ENCODE data around the gene H2AZ2.

DNA sequence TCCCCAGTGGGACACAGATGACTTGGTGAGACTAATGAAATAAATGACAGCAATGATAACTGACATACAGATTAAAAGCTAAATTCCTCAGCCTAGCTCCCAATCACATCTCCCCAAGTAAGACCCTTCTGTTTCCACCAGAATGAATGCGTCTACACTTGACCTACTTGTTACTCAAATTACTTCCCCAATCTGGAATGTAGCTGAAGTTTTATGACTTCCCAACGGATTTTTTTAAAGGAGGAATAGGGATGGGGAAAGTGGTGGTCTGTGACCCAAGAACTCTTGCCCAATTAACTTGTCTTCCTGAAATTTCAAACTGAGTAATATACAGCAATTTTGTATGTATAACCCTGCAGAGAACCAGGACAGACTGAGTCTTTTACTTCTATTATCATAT, 9.1 kb downstream of the H2AZ2 start:
- no peak for TF ChIP-seq POLR2A (IDR thresholded peaks at IDR 0.05; ENCODE audit: low read depth, low read length)
- TF ChIP-seq, protein P1, sequence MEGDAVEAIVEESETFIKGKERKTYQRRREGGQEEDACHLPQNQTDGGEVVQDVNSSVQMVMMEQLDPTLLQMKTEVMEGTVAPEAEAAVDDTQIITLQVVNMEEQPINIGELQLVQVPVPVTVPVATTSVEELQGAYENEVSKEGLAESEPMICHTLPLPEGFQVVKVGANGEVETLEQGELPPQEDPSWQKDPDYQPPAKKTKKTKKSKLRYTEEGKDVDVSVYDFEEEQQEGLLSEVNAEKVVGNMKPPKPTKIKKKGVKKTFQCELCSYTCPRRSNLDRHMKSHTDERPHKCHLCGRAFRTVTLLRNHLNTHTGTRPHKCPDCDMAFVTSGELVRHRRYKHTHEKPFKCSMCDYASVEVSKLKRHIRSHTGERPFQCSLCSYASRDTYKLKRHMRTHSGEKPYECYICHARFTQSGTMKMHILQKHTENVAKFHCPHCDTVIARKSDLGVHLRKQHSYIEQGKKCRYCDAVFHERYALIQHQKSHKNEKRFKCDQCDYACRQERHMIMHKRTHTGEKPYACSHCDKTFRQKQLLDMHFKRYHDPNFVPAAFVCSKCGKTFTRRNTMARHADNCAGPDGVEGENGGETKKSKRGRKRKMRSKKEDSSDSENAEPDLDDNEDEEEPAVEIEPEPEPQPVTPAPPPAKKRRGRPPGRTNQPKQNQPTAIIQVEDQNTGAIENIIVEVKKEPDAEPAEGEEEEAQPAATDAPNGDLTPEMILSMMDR (conservative IDR thresholded peaks at IDR 0.05; ENCODE audit: low read depth, low read length) = no peak
- no peak for TF ChIP-seq RFX5 (IDR thresholded peaks at IDR 0.05; ENCODE audit: low read depth, low read length)
- TF ChIP-seq SMC3 (IDR thresholded peaks at IDR 0.05; ENCODE audit: low read depth, low read length) = no peak
- TF ChIP-seq RCOR1 (IDR thresholded peaks at IDR 0.05; ENCODE audit: insufficient replicate concordance, low read length) = no peak
